ENCODE measurements around the gene SPEN. TPM values are rescaled to one million over a fixed set of nuclear protein-coding genes. Genes with fewer than 3 reads are reported as not detected.

The SPEN gene
- total and polyA plus RNA-seq, 2 experiments from 2014 or later: 24.3 to 25.9 TPM

- H3K79me2 ChIP-seq: peaks cover 86% of the 10 kb centered on the region
- H3K36me3 ChIP-seq (replicated peaks; ENCODE audit: insufficient read depth, low read depth): no peaks in the 10 kb centered on the region
- no peaks in the 10 kb centered on the region for H3K9me2 ChIP-seq (replicated peaks; ENCODE audit: insufficient read depth)
- H3K4me2 ChIP-seq: no peak overlapping the region
- no peaks in the 10 kb centered on the region for H3K27me3 ChIP-seq
- no peaks in the 10 kb centered on the region for H3K9me3 ChIP-seq (ENCODE audit: low read depth)
- no peak for DNase-seq (ENCODE audit: low spot score)
- TF ChIP-seq EZH2 (IDR thresholded peaks at IDR 0.05; ENCODE audit: borderline replicate concordance): no peak
- TF ChIP-seq EZH2phosphoT487 (IDR thresholded peaks at IDR 0.05; ENCODE audit: low read depth, severe bottlenecking, unreplicated experiment): no peak
- TF ChIP-seq CTCF (IDR thresholded peaks at IDR 0.05; ENCODE audit: poor library complexity): no peak
- H2AFZ ChIP-seq: no peak overlapping the region
- peaks cover 18% of the 10 kb centered on the region for H4K20me1 ChIP-seq (ENCODE audit: insufficient read depth, poor library complexity, severe bottlenecking)
- no peak overlapping the region for H3K27ac ChIP-seq
- peaks cover 8% of the 10 kb centered on the region for H3K4me1 ChIP-seq (ENCODE audit: insufficient read depth)
- H3K4me3 ChIP-seq: no peak overlapping the region
These were observed 116.0 kb downstream of the SPEN start for GRCh38 chr1:15963363-15963967.

GRCh38 chr1:15963968-15964648 is 116.6 kb downstream of the SPEN start:
- H3K9me2 ChIP-seq (replicated peaks; ENCODE audit: insufficient read depth): no peaks in the 10 kb centered on the region
- H3K27ac ChIP-seq: no peak overlapping the region
- H3K27me3 ChIP-seq: no peaks in the 10 kb centered on the region
- TF ChIP-seq EZH2 (IDR thresholded peaks at IDR 0.05; ENCODE audit: borderline replicate concordance) (no peak), CTCF (IDR thresholded peaks at IDR 0.05; ENCODE audit: poor library complexity) (no peak), EZH2phosphoT487 (IDR thresholded peaks at IDR 0.05; ENCODE audit: low read depth, severe bottlenecking, unreplicated experiment) (no peak)
- DNase-seq (ENCODE audit: low spot score): no peak
- no peak overlapping the region for H3K4me2 ChIP-seq
- peaks cover 92% of the 10 kb centered on the region for H3K79me2 ChIP-seq
- H3K4me3 ChIP-seq: no peak overlapping the region
- peaks cover 13% of the 10 kb centered on the region for H4K20me1 ChIP-seq (ENCODE audit: insufficient read depth, poor library complexity, severe bottlenecking)
- H3K4me1 ChIP-seq (ENCODE audit: insufficient read depth): peaks cover 8% of the 10 kb centered on the region
- no peak overlapping the region for H2AFZ ChIP-seq
- H3K36me3 ChIP-seq (replicated peaks; ENCODE audit: insufficient read depth, low read depth): no peaks in the 10 kb centered on the region
- 87% methylated on average over 10 of the region's 10 CpGs for whole genome bisulfite sequencing (ENCODE audit: low lambda C conversion rate, missing lambda C conversion rate)
- no peaks in the 10 kb centered on the region for H3K9me3 ChIP-seq (ENCODE audit: low read depth)

GRCh38 chr1:15965228-15965767 is 117.8 kb downstream of the SPEN start:
- Histone ChIP-seq H3K4me2 (no peak overlapping the region), H3K4me1 (ENCODE audit: insufficient read depth) (peaks cover 8% of the 10 kb centered on the region), H3K9me2 (replicated peaks; ENCODE audit: insufficient read depth) (no peaks in the 10 kb centered on the region), H2AFZ (no peak overlapping the region), H4K20me1 (ENCODE audit: insufficient read depth, poor library complexity, severe bottlenecking) (peaks cover 13% of the 10 kb centered on the region), H3K9me3 (ENCODE audit: low read depth) (no peaks in the 10 kb centered on the region), H3K27me3 (no peaks in the 10 kb centered on the region), H3K79me2 (peaks cover 97% of the 10 kb centered on the region), H3K27ac (no peak overlapping the region), H3K36me3 (replicated peaks; ENCODE audit: insufficient read depth, low read depth) (no peaks in the 10 kb centered on the region), H3K4me3 (no peak overlapping the region)
- TF ChIP-seq EZH2 (IDR thresholded peaks at IDR 0.05; ENCODE audit: borderline replicate concordance) (no peak), CTCF (IDR thresholded peaks at IDR 0.05; ENCODE audit: poor library complexity) (no peak), EZH2phosphoT487 (IDR thresholded peaks at IDR 0.05; ENCODE audit: low read depth, severe bottlenecking, unreplicated experiment) (no peak)
- 92% methylated on average over 7 of the region's 7 CpGs for WGBS (ENCODE audit: low lambda C conversion rate, missing lambda C conversion rate)
- DNase-seq (ENCODE audit: low spot score): no peak
